Suprapubic skin (tissue), 4 donors: ENCODE measurements around the gene PCNX2.

ENCODE experiments used
- POLR2A ChIP-seq, 2 donors: fragments of 450-650 bp; IDR thresholded peaks; one replicate each; pipeline ENCODE4 v1.6.1; 2017; ENCODE audit warnings: antibody characterized with exemption in 2 of 2, mild to moderate bottlenecking in 2 of 2, moderate library complexity in 2 of 2
- POLR2AphosphoS5 ChIP-seq, 3 donors: sonication (generic); formaldehyde crosslinking; IDR thresholded peaks; one replicate each; pipeline ENCODE4 v1.6.1; 2017; ENCODE audit warnings: antibody characterized with exemption in 3 of 3
- TF ChIP-seq, protein P1 (sequence below), 2 donors: fragments of 200-600 bp in 1 of 2; fragments of 450-650 bp in 1 of 2; sonication (generic) in 1 of 2; IDR thresholded peaks; one replicate each; pipeline ENCODE4 v1.5.1; 2016 to 2019; ENCODE audit warnings: antibody characterized with exemption in 2 of 2, mild to moderate bottlenecking in 1 of 2, moderate library complexity in 1 of 2

GRCh38 chr1:233338102-233338501 is 42.6 kb upstream of the PCNX2 start:
- TF ChIP-seq POLR2A (IDR thresholded peaks at IDR 0.05): no peak
- no peak for TF ChIP-seq POLR2AphosphoS5 (IDR thresholded peaks at IDR 0.05)
- TF ChIP-seq, protein P1, sequence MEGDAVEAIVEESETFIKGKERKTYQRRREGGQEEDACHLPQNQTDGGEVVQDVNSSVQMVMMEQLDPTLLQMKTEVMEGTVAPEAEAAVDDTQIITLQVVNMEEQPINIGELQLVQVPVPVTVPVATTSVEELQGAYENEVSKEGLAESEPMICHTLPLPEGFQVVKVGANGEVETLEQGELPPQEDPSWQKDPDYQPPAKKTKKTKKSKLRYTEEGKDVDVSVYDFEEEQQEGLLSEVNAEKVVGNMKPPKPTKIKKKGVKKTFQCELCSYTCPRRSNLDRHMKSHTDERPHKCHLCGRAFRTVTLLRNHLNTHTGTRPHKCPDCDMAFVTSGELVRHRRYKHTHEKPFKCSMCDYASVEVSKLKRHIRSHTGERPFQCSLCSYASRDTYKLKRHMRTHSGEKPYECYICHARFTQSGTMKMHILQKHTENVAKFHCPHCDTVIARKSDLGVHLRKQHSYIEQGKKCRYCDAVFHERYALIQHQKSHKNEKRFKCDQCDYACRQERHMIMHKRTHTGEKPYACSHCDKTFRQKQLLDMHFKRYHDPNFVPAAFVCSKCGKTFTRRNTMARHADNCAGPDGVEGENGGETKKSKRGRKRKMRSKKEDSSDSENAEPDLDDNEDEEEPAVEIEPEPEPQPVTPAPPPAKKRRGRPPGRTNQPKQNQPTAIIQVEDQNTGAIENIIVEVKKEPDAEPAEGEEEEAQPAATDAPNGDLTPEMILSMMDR (IDR thresholded peaks at IDR 0.05): no peak
